Measurements from ENCODE around the gene GPC3. TPM values are rescaled to one million over a fixed set of nuclear protein-coding genes. Genes with fewer than 3 reads are reported as not detected.
A peak's percentile ranks its signal among the peaks of the same experiment; 100 is the strongest.

The GPC3 gene
- total and polyA plus RNA-seq, 2 of the 4 experiments (the other 2 are of a cell fraction) = not detected

- no peak overlapping the region for H3K4ac ChIP-seq (ENCODE audit: low read depth, low read length)
- no peak overlapping the region for H3K23ac ChIP-seq (ENCODE audit: low read depth, low read length)
- no peaks in the 10 kb centered on the region for H3K9me3 ChIP-seq (ENCODE audit: control insufficient read depth, insufficient read depth, low read length)
- H3K36me3 ChIP-seq (ENCODE audit: control insufficient read depth, insufficient read depth, low read length) = no peaks in the 10 kb centered on the region
- intact Hi-C loops (cut with micrococcal nuclease) = loop anchor here (1.0 to 10.0 kb wide), 2 partner anchors 234 to 332 kb away; no protein-coding TSS in a partner anchor
- H3K4me1 ChIP-seq (ENCODE audit: control insufficient read depth, insufficient read depth, low read length) = no peaks in the 10 kb centered on the region
- no peak overlapping the region for H3K56ac ChIP-seq (ENCODE audit: extremely low read depth, insufficient read depth, low read length)
- no peaks in the 10 kb centered on the region for H3K27me3 ChIP-seq (ENCODE audit: control insufficient read depth, insufficient read depth, low read length)
- no peak overlapping the region for H2BK20ac ChIP-seq (ENCODE audit: low read depth, low read length)
- no peaks in the 10 kb centered on the region for H3K9me1 ChIP-seq (ENCODE audit: insufficient read depth, low read length)
- in situ Hi-C loops (cut with MboI; ENCODE audit: low sequenced_read_pairs) = no loop called here
- H3K18ac ChIP-seq (ENCODE audit: low read depth, low read length) = no peak overlapping the region
- H2AK9ac ChIP-seq (replicated peaks; ENCODE audit: low read depth, low read length, poor library complexity) = no peak overlapping the region
- no peak overlapping the region for H4K8ac ChIP-seq (ENCODE audit: low read depth in 2 of 2, low read length in 2 of 2)
- ChIA-PET CTCF (interaction anchor here (0.6 to 1.2 kb wide), 5 partner anchors 8 to 336 kb away, joined by 3 to 5 read pairs (median 3); no protein-coding TSS in a partner anchor), POLR2A (ENCODE audit: unreplicated experiment) (no interaction called here)
- no TSS peak for BruUV-seq (replicated peaks)
- DNase-seq = peak; percentile 5
- no peaks in the 10 kb centered on the region for H3K79me1 ChIP-seq (ENCODE audit: low read depth in 1 of 2, low read length in 2 of 2)
- WGBS, 2 experiments (ENCODE audit: extremely low coverage in 2 of 2, insufficient read length in 1 of 2) = 60% methylated on average over 1 of the region's 15 CpGs; no CpG with 5 or more reads in 1 of the 2 experiments
- no peak overlapping the region for H4K91ac ChIP-seq (ENCODE audit: insufficient read depth, low read depth, low read length)
- 0 out of 2 replicates have a peak, but pooled peaks have one; percentile 51 for ATAC-seq (ENCODE audit: low read depth)
- H2BK5ac ChIP-seq (ENCODE audit: low read depth, low read length, poor library complexity, severe bottlenecking) = no peak overlapping the region
- H2BK120ac ChIP-seq (ENCODE audit: low read depth, low read length) = no peak overlapping the region
- no peak overlapping the region for H2AFZ ChIP-seq (replicated peaks; ENCODE audit: low read length, poor library complexity)
- H4K5ac ChIP-seq (ENCODE audit: low read depth, low read length) = no peak overlapping the region
- H3K27ac ChIP-seq (ENCODE audit: insufficient read depth, low read length) = no peak overlapping the region
- no peak overlapping the region for H3K4me3 ChIP-seq (ENCODE audit: insufficient read depth, low read depth, low read length)
- H3K14ac ChIP-seq (replicated peaks; ENCODE audit: low read depth, low read length) = no peak overlapping the region
- H2AK5ac ChIP-seq (ENCODE audit: low read depth, low read length) = no peak overlapping the region
- no peak overlapping the region for H3K4me2 ChIP-seq (ENCODE audit: low read depth, low read length)
- H4K20me1 ChIP-seq (ENCODE audit: insufficient read depth, low read length) = no peaks in the 10 kb centered on the region
- no peak overlapping the region for H3K9ac ChIP-seq (ENCODE audit: low read depth, low read length)
- dilution Hi-C loops (cut with HindIII; ENCODE audit: low sequenced_read_pairs, unreplicated experiment) = no loop called here
- peak; percentile 44; the same call in 1 of the 2 replicates for TF ChIP-seq CEBPB (IDR thresholded peaks at IDR 0.05; ENCODE audit: low read depth, low read length)
- TF ChIP-seq SMC3 (IDR thresholded peaks at IDR 0.05; ENCODE audit: low read depth, low read length) = no peak
- no peak for TF ChIP-seq NFE2L2 (IDR thresholded peaks at IDR 0.05; ENCODE audit: low read depth, low read length)
- TF ChIP-seq FOS (IDR thresholded peaks at IDR 0.05; ENCODE audit: low read depth, low read length) = no peak
- peak; percentile 27; the same call in 1 of the 2 replicates for TF ChIP-seq CTCF (conservative IDR thresholded peaks at IDR 0.05; ENCODE audit: low read depth, low read length)
- no peak overlapping the region for H2BK15ac ChIP-seq (ENCODE audit: low read depth, low read length)
Observed at GRCh38 chrX:134026565-134027311, 41.3 kb upstream of the GPC3 start.

Measured in IMR-90 (cell line).